GM18517 (cell line): Measurements from ENCODE around the gene SLC30A7.

Experiments used
- ATAC-seq: cut with Tn5 transposase; IDR thresholded peaks from one replicate; pipeline ENCODE4 v1.9.1; 2021; ENCODE audit warnings: mild to moderate bottlenecking, moderate library complexity; ENCODE audit not compliant: unreplicated experiment

SLC30A7 gene

DNA sequence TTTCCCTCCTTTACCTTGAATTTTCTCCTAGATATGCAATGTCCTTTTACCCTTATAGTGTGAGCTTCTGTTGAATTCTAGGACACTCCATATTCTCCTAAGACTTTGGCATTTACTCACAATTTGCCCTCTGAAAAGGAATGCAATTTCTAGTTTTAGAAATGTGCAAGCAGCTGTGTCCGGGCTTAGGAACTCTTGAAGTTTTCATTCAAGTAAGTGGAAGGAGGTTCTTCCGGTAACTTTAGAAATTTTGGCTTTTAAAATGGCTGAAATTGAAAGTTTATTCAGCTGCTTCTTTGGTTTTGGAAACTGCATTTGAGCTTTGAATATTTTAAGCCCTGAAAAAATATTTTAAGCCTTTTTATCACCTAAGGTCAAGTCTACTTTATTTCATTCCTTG, 73.4 kb downstream of the SLC30A7 start:
- ATAC-seq, result no peak

GRCh38 chr1:100971021-100971420, 75.1 kb downstream of the SLC30A7 start:
- no peak for ATAC-seq

- no peak for ATAC-seq
Observed at GRCh38 chr1:100972185-100972584, 76.3 kb downstream of the SLC30A7 start.

GRCh38 chr1:100976936-100977335, 81.0 kb downstream of the SLC30A7 start:
- no peak for ATAC-seq

- ATAC-seq, result no peak
Observed at GRCh38 chr1:100979631-100980030, 83.7 kb downstream of the SLC30A7 start.

DNA sequence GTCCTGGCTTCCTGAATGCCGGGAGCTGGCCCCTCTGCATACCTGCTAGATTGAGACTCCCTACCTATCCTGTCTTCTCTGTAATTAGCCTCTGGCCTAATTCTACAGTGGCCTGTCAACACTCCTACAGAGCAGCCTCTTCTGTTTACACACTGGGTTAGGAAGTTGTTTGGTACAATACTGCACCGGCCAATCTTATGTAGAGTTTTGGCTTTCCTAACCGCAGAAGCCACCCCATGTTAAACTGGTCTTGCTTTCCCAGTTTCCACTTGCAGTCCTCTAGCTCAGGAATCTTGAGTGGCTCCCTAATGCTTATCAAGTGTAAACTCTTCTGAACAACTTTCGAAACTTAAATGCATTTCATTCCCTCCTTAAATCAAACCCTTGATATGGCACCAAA, 86.9 kb downstream of the SLC30A7 start:
- ATAC-seq, result no peak

DNA sequence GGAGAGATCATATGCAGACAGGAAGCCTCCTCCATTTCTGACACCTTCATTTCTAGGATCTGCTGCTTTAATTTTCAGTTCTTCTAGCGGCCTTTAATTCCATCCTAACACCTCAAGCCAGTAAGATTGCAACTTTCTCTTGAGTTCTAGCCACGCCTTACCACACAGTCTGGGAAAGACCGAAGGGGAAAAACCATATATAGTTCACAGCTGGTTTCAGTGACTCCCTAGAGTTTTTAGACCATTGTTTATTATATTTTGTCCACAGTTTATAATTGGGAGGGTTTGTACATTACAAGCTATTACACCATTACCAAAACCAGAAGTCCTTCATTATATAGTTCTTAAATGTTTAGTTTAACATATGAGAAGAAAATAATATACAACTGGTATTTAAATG, 92.2 kb downstream of the SLC30A7 start:
- ATAC-seq, result no peak

DNA sequence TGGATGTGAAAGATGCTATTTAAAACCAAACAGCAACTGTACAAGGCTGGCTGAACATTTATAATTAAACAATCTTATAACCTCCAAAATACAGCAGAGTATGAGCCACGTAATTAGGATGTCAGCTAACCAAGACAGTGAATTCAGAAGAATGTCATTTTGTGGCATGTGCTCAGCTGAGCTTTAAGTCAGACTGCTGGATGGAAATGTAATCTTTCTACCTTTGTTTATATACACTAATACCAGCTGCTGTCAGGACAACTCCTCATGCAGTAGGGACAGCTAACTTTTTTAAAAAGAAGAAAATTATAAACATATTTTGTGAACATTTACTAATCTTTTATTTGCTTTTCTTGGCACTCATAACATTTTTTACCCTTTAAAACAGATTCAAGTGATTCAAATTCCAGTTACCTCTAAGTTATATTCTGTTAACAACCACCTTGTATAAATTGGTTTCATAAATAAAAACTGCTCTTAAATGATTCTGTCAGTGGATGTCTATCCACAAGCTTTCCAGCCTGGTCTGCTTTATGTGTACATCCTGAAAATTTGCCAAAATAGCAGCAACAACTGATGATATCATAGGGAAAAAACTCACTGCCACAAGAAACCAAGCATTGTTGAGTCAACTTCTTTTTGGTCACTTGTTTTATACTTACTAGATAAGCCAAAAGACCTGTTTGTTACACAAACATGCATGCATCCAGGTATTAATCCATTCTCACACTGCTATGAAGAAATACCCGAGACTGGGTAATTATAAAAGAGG, 93.6 kb downstream of the SLC30A7 start:
- no peak for ATAC-seq

DNA sequence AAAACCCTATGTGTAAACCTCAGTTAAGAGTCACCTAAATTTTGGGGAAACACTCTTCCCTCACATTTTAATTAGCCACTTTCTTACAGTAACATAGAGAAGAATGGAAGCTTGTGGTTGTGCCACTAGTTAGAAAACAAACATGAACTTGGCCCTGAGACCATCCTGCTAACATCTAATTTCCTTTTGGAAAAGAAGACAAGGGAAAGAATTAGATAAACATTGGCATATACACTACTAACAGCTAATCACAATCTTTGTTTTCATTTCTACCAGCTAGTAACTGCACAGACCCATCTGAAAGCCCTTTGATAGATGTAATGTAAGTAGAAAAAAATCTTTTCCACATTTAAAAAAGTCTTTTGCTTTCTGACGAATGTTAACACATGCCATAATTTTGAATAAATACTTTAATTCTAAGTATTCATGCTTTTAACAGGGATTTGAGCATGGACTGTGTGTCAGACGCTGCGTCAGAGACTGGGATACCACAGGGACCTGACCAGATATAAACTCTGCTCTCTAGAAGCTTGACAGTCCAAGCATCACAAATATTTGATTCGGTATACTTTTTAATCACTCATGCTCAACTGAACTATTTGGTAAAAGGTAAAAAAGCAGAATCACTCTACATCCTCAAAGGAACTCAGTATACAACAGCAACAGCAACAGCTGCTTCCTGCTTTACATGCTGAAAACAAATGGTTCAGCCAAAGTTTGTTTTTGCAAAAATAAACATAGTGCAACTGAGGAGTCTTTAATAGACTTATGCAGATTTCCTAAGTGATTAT, 99.5 kb downstream of the SLC30A7 start:
- ATAC-seq, result no peak

- no peak for ATAC-seq
Observed at GRCh38 chr1:100998426-100998825, 102.5 kb downstream of the SLC30A7 start.

- no peak for ATAC-seq
Observed at GRCh38 chr1:101000131-101000873, 104.4 kb downstream of the SLC30A7 start.

DNA sequence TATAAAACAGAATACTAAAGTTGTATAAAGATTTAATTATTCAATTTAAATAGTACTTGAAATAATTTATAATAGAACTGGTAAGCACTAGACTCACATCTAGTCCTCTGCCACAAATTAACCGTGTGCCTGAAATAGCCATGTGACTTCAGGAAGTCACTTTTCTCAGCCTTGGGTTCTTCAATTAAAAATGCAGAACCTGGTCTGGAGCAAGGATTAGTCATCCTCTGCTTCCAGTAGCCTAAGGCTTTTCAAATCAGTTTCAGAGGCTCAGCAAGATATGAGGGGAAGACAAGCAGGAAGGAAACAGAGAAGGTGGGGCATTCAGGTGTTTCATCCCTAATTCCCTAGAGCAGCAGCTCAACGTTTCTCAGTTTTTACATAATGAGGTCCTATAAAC, 106.7 kb downstream of the SLC30A7 start:
- no peak for ATAC-seq

GRCh38 chr1:101003012-101003650, 107.2 kb downstream of the SLC30A7 start:
- no peak for ATAC-seq

GRCh38 chr1:101004061-101004460, 108.2 kb downstream of the SLC30A7 start:
- ATAC-seq, result no peak

DNA sequence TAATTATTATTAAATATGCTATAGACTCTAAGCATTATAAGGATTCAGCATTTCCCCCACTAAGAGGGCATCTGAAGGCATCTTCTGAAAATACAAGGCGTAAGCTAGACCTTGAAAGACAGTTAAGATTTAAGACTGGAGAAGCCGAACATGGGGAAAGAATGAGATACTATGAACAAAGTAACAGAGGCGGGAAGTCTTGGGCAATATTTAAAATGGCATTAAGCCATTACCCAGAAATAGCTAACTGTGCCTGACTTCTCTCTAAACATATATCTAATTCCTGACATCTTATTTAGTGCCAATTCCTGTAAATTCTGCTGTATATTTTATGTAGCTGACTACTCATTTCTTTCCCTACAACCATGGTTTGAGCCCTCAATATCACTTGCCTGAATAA, 108.8 kb downstream of the SLC30A7 start:
- no peak for ATAC-seq

- ATAC-seq, result no peak
Observed at GRCh38 chr1:101005183-101005582, 109.3 kb downstream of the SLC30A7 start.

DNA sequence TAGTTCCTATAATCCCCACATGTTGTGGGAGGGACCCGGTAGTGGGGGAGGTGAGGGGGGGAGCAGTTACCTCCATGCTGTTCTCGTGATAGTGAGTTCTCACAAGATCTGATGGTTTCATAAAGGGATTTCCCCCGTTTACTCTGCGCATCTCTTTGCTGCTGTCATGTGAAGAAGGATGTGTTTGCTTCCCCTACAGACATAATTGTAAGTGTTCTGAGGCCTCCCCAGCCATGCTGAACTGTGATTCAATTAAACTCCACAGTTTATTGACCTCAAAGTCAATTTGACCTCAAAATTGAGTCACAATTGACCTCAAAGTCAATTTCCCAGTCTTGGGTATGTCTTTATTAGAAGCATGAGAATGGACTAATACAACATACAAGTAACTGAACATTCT, 110.0 kb downstream of the SLC30A7 start:
- no peak for ATAC-seq

- ATAC-seq, result no peak
Observed at GRCh38 chr1:101006553-101006952, 110.7 kb downstream of the SLC30A7 start.

DNA sequence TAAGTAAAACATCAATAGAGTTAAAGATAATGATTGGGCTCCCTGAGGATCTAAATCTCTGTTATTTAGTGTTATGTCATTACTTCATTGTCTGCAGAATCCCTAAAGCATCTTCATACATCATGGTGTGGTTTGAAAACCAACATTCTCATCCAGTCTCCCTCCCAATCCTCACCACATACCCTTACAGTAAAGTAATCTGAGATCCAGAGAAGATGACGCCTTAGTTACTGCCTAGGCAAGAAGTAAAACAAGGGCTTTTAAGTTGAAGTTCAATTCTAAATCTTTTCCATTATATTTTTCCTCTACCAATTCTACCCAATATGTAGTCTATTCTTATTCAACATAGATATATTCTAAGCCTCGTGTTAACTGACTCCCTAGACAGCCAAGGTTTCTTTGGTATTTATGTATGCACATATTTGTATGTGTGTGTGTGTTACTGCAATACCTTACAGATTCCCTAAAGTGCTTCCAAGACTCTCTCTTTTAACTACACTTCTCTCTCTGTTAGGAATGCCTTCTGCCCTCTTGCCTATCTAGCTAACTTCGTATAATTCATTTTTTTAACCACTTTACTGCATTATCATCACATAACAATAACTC, 112.4 kb downstream of the SLC30A7 start:
- no peak for ATAC-seq

DNA sequence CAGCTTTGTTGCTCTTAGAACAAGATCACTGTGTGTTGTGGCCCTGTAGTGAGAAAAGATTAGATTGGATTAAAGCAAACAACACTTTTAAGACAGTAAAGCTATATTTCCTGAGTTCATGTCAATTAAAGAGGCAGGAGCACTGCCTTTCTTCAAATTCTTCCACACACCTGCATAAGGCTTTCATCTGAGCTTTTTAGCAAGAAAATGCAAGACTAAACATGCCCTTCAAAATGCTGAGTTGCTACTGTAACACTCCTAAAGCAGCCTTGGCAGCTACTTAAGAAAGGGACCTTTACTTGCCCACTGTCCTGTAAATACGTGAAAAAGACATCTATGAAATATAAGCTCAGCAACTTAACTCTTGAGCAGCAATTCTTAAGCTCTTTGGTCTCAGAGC, 117.9 kb downstream of the SLC30A7 start:
- no peak for ATAC-seq

- ATAC-seq, result no peak
Observed at GRCh38 chr1:101017448-101017847, 121.6 kb downstream of the SLC30A7 start.
